Skin epidermis (tissue), 12 donors: ENCODE measurements around the gene CDC42EP5.
"Not testable (repeated sequence)": the region's sequence is repeated elsewhere in the genome, so short reads cannot be mapped to it uniquely, and the experiment has no call there.

Experiments
- H3K27ac ChIP-seq, 21 experiments: fragments of 200-600 bp; sonication (generic) in 11 of 21; one replicate each; pipeline ENCODE4 v1.5.0; 2020; ENCODE audit warnings: mild to moderate bottlenecking in 3 of 21, inconsistent platforms in 2 of 21, moderate library complexity in 2 of 21
- H3K4me3 ChIP-seq, 7 experiments: fragments of 200-600 bp; sonication (generic) in 2 of 7; one replicate each; pipeline ENCODE4 v1.5.0; 2020; ENCODE audit warnings: inconsistent platforms in 2 of 7, mild to moderate bottlenecking in 2 of 7, moderate library complexity in 1 of 7

CDC42EP5 gene

GRCh38 chr19:54453921-54454780 is 18.9 kb downstream of the CDC42EP5 start:
- H3K27ac ChIP-seq: no peak overlapping the region
- H3K4me3 ChIP-seq: no peak overlapping the region

DNA sequence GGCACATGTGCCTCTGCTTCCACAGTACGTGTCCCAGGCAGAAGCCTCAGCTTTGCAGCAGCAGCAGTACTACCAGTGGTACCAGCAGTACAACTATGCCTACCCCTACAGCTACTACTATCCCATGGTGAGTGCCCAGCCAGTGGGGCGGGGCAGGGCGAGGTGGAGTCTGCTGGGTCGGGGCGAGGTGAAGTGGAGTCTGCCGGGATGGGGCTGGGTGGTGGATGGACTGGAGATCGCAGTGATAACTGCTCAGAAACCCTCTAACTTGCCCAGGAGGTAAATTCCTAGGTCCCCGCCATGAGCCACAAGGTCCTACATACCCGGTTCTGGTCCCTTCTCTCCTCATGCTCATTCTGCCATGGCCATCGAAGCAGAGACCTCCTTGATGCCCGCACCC is 20.5 kb downstream of the CDC42EP5 start:
- Histone ChIP-seq H3K4me3 (no peak overlapping the region), H3K27ac (no peak overlapping the region)

DNA sequence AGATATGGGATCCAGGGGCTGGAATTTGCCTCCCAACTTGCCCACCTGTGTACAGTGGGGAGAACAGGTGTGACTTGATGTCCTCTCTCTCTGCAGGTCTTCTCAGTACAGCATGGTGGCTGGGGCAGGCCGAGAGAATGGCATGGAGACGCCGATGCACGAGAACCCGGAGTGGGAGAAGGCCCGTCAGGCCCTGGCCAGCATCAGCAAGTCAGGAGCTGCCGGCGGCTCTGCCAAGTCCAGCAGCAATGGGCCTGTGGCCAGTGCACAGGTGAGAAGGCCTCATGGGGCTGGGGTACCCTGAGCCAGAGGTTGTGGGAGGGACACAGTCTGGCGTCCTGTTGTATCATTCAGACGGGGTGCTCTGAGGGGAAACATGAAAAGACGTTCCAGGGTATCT is 21.1 kb downstream of the CDC42EP5 start:
- H3K4me3 ChIP-seq: no peak overlapping the region
- H3K27ac ChIP-seq: peak overlapping the region in 1 of 21 experiments; percentile 11

GRCh38 chr19:54451331-54451871 is 21.7 kb downstream of the CDC42EP5 start:
- peak overlapping the region in 5 of 21 experiments; percentile 5 to 99 (median 44) for H3K27ac ChIP-seq
- H3K4me3 ChIP-seq: no peak overlapping the region

- Histone ChIP-seq H3K27ac (peak overlapping the region; percentile 87 to 99 (median 97)), H3K4me3 (peak overlapping the region; percentile 62 to 94 (median 89))
These were observed 23.4 kb downstream of the CDC42EP5 start for GRCh38 chr19:54449701-54450069.

DNA sequence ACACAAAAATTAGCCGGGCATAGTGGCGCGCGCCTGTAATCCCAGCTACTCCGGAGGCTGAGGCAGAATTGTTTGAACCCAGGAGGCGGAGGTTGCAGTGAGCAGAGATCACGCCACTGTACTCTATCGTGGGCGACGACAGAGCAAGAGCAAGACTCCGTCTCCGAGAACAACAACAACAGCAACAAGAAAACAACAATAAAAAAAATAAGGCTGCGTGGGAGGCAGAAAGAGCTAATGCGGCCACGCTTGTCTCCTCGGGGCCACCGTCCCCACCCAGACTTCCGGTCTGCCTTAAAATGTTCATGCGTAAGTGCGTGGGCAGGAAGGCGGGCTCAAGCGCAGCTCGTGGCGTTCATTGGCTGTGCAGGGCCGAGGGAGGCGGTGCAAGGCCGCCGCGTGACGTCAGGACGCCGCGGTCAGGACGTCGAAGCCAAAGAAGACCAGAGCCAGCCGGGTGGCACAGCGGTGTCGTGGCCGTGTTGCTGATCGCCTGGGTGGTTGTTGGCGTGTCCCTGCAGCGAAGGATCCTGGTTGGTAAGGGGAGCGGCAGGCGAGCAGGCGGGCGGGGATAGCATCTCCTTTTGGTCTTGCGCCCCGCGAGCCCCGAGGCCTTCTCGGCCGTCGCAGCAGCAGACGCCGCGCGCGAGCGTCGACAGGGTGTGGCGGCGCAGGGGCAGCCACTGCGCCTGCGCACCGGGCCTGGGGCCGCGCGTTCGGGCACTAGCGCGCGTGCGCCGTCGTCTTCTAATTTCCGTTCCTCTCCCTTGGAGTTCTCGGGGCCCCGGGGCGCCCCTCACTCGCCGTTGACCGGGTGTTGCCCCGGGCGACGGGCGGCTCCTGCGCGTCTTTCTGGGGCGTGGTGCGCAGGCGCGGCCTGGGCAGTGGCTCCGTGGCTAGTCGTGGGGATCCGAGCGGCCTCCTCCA is 24.1 kb downstream of the CDC42EP5 start, which contains the start of gene LENG8:
Gene LENG8, plus strand, starts transcription at position 426 of the 927 bp plus-strand sequence. CDS start 2,146 bp downstream, outside the sequence.
- peak within 1 kb of the TSS; percentile 62 to 94 (median 89) for H3K4me3 ChIP-seq

DNA sequence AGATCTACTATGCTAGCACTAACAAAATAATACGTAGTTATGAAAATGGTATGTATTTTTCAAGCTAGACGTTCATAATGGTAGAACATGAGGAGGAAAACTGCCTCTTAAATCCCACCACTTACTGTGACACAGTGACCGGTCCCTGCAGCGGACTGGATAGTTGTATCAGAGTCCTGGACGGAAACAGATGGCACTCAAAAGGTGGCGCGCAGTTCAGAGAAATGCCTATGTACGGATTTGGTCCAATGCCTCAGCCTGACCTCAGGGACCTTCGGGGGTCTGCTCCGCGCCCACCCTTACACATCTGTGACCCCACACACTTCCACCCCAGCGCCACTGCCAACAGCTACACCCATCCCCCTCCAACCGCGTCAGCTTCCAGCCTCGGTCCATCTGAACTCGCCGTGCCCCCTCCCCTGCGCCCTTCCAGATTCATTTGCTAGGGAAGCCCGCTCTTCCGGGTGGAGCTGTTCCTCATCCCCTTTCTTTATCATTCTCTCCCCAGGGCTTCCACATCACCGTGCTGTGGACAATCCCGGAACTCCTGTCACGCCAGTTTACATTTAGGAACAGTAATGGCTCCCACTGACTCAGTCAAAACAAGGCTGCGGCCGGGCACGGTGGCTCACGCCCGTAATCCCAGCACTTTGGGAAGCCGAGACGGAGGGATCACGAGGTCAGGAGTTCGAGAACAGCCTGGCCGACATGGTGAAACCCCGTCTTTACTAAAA is 24.9 kb downstream of the CDC42EP5 start:
- Histone ChIP-seq H3K4me3 (peak overlapping the region; percentile 62 to 94 (median 89)), H3K27ac (peak overlapping the region; percentile 87 to 99 (median 97))

More for the DNA sequence above, 24.1 kb downstream of the CDC42EP5 start, which contains the start of gene LENG8:
- H3K27ac ChIP-seq: peak within 1 kb of the TSS; percentile 87 to 99 (median 97)

DNA sequence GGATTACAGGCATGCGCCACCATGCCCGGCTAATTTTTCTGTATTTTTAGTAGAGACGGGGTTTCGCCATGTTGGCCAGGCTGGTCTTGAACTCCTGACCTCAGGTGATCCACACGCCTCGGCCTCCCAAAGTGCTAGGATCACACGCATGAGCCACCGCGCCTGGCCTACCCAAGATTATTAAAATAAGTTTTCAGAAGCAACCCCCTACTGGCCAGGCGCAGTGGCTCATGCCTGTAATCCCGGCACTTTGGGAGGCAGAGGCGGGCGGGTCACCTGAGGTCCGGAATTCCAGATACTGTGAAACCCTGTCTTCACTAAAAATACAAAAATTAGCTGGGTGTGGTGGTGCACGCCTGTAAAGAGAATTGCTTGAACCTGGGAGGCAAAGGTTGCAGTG is 26.7 kb downstream of the CDC42EP5 start:
- H3K27ac ChIP-seq: peak overlapping the region in 2 of 21 experiments; percentile 7 to 13
- not testable (repeated sequence) for H3K4me3 ChIP-seq

DNA sequence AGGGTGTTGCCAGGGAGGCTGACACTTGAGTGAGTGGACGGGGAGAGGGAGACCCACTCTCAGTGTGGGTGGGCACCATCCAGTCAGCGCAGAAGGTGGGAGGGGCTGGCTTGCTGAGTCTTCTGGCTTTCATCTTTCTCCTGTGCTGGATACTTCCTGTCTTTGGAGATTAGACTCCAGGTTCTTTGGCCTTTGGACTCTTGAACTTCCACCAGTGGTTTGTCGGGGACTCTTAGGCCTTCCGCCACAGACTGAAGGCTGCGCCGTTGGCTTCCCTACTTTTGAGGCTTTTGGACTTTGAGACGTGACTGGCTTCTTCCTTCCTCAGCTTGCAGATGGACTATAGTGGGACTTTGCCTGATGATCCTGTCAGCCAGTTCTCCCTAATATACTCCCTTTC is 28.4 kb downstream of the CDC42EP5 start:
- no peak overlapping the region for H3K27ac ChIP-seq
- H3K4me3 ChIP-seq: no peak overlapping the region

DNA sequence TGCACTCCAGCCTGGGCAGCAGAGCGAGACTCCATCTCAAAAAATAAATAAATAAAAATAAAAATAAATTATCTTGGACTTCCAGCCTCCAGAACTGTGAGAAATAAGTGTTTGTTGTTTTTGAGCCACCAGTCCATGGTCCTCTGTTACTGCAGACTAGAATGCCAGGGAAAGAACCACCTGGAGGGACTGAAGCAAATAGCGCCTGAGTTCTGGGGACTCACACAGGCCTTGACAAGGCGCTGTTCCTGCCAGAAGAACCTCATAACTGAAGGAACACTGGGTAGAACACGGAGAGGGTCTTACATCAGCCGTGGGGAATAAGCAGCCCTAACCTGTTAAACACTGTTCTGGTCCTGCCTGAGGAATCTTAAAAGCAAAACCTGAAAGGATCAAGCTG is 32.5 kb downstream of the CDC42EP5 start:
- no peak overlapping the region for H3K27ac ChIP-seq

GRCh38 chr19:54439174-54439851 is 33.8 kb downstream of the CDC42EP5 start:
- Histone ChIP-seq H3K4me3 (no peak overlapping the region), H3K27ac (no peak overlapping the region)

More for the DNA sequence above, 32.5 kb downstream of the CDC42EP5 start:
- no peak overlapping the region for H3K4me3 ChIP-seq

GRCh38 chr19:54436628-54437252 is 36.4 kb downstream of the CDC42EP5 start:
- no peak overlapping the region for H3K27ac ChIP-seq
- H3K4me3 ChIP-seq: no peak overlapping the region

GRCh38 chr19:54436031-54436523 is 37.0 kb downstream of the CDC42EP5 start:
- Histone ChIP-seq H3K4me3 (no peak overlapping the region), H3K27ac (no peak overlapping the region)

DNA sequence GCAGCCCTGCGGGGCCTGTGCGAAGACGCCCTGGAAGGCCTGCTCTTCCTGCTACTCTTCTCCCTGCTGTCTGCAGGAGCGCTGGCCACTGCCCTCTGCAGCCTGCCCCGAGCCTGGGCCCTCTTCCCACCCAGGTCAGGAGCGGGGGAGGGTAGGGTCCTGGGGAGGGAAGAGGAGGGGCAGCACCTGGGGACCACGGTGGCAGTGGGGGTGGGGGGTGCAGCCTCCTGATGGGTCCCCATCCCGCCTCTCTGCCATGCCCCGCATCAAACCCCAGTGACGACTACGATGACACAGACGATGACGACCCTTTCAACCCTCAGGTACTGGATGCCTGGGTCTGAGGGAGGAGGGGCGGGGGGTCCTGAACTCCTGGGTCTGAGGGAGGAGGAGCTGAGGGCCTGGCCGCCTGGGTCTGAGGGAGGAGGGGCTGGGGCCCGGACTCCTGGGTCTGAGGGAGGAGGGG is 37.5 kb downstream of the CDC42EP5 start:
- H3K4me3 ChIP-seq: no peak overlapping the region
- no peak overlapping the region for H3K27ac ChIP-seq

GRCh38 chr19:54434873-54435214 is 38.3 kb downstream of the CDC42EP5 start:
- Histone ChIP-seq H3K4me3 (no peak overlapping the region), H3K27ac (no peak overlapping the region)

DNA sequence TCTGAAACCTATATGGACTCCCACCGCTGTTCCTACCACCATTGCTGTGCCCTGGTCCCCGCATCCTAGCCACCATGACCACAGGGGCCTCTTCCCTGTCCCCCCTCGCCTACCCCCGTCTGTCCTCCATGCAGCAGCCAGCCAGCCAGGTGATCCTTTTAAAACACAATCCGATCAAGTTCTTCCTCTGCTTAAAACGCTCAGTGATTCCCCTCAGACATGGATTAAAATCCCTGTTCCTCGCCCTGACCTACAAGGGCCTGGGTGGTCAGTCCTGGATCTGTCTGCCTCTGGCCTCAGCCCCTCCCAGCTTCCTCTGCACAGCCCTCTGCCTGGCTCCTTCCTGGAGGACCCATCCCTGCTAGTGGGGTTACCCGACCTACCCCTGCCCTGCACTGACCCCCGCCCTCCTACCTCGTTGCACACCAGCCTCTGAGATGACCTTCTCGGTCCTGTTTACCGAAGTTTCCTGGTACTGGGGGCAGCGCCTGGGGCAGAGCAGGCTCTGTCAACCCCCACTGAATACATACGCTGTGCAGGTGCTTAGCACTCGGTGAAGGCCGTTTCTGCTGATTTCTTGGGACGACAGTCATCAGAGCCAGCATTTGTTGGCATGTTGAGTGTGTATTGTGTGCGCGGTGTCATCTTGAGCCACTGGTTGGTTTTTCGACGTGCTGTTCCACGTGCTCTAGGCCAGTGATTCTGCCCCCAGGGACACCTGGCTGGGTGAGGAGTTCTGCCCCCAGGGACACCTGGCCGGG is 38.8 kb downstream of the CDC42EP5 start:
- H3K27ac ChIP-seq: no peak overlapping the region
- H3K4me3 ChIP-seq: no peak overlapping the region

DNA sequence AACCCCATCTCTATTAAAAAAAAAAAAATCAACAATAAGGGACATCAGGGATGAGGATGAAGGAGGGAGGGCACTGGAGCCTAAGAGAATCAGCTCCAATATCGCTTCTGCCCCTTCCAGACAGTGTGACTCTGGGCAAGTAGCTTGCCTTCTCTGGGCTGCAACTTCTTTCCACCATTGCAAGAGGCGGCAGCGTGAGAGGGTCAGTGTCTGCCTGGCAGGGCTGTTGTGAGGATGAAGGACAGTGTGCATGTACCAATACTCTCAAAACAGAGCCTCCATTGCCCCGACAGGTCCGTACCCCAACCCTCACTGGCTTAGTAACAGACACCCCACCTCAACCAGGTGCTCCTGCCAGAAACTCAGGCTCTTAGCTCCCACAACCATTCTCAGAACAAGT is 39.4 kb downstream of the CDC42EP5 start:
- Histone ChIP-seq H3K4me3 (no peak overlapping the region), H3K27ac (no peak overlapping the region)
